MM.1S (cell line): ENCODE measurements around the gene PPP2CA.

Experiments
- CTCF ChIP-seq: fragments of 300-600 bp; sonication (generic); IDR thresholded peaks from 2 replicates; pipeline ENCODE4 v1.5.1; 2016; ENCODE audit warnings: antibody characterized with exemption, low read length, mixed read lengths
- EZH2 ChIP-seq: fragments of 300-600 bp; sonication (generic); optimal IDR thresholded peaks from 2 replicates; pipeline ENCODE3; 2017; ENCODE audit warnings: low read depth, mild to moderate bottlenecking, antibody characterized with exemption, low read length, mixed read lengths

- no peak for TF ChIP-seq CTCF
- no peak for TF ChIP-seq EZH2
Measured at GRCh38 chr5:134255418-134256150, 29.7 kb upstream of the PPP2CA start.
